Measurements from ENCODE around the gene CALCOCO2. TPM values are rescaled to one million over a fixed set of nuclear protein-coding genes. Genes with fewer than 3 reads are reported as not detected.

Gene CALCOCO2
- total and polyA plus RNA-seq, 2 of the 13 experiments (the other 11 are each of a cell fraction or from before 2014, with no cell fraction given), result 72.9 to 111 TPM

DNA sequence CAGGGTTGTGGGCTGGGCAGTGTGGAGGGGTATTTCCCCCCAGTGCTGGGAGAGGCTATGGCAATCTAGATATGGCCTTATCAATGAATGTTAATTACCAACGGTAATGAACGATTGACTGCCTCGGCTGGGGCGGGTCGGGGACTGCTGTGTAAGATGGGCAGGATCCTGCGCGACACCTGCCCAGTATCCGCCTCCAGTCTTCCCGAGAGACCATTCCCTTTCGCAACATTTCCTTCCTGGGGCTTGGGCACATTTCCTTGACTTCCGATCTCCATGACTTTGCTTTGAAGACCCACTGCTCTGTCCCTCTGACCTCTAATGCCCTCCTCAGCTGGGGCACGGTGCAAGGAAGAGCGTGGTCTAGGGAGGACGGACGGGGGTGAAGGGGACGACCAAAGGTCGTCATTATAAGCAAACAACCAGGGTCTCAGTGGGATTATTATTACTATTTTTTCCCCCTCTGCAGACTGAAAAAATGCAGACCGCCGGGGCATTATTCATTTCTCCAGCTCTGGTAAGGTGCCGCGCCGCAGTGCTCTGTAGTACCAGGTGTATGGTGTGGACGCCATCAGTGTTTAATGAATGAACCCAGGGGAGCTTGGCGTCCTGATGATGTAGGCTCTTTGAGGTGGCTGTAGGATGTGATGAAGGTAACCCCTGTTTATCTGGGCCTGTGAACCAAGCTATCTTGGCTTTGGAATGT is 62.3 kb downstream of the CALCOCO2 start (continued):
- TF ChIP-seq ZKSCAN5 (CRISPR knock-in tag; IDR thresholded peaks at IDR 0.05) (0 out of 2 replicates have a peak, but pooled peaks have one; percentile 8), ZNF713 (CRISPR knock-in tag; IDR thresholded peaks at IDR 0.05) (0 out of 2 replicates have a peak, but pooled peaks have one; percentile 45), JUND (CRISPR knock-in tag; IDR thresholded peaks at IDR 0.05) (no peak), HNF4G (IDR thresholded peaks at IDR 0.05; ENCODE audit: borderline replicate concordance, low read depth, low read length) (no peak; the same call in 1 of the 2 replicates), HNF4G (CRISPR knock-in tag; IDR thresholded peaks at IDR 0.05; ENCODE audit: borderline replicate concordance, low read depth) (peak; percentile 29; the same call in 1 of the 2 replicates), ZNF17 (CRISPR knock-in tag; IDR thresholded peaks at IDR 0.05) (no peak), MEF2D (CRISPR knock-in tag; IDR thresholded peaks at IDR 0.05) (peak; percentile 15; the same call in 1 of the 2 replicates), ZNF557 (CRISPR knock-in tag; IDR thresholded peaks at IDR 0.05) (no peak), KDM2A (CRISPR knock-in tag; IDR thresholded peaks at IDR 0.05; ENCODE audit: borderline replicate concordance, low read depth) (no peak), ZNF781 (CRISPR knock-in tag; IDR thresholded peaks at IDR 0.05; ENCODE audit: borderline replicate concordance, not compliant biosample characterization) (peak; percentile 12), SAFB2 (CRISPR knock-in tag; IDR thresholded peaks at IDR 0.05; ENCODE audit: borderline replicate concordance, low read depth) (0 out of 2 replicates have a peak, but pooled peaks have one; percentile 86), RXRB (CRISPR knock-in tag; IDR thresholded peaks at IDR 0.05; ENCODE audit: borderline replicate concordance) (0 out of 2 replicates have a peak, but pooled peaks have one; percentile 14), ZSCAN31 (CRISPR knock-in tag; IDR thresholded peaks at IDR 0.05; ENCODE audit: low read depth) (no peak), WIZ (CRISPR knock-in tag; IDR thresholded peaks at IDR 0.05) (0 out of 2 replicates have a peak, but pooled peaks have one; percentile 57), ATF7-NPFF (CRISPR knock-in tag; IDR thresholded peaks at IDR 0.05; ENCODE audit: low read depth) (0 out of 2 replicates have a peak, but pooled peaks have one; percentile 15), ZNF883 (CRISPR knock-in tag; IDR thresholded peaks at IDR 0.05; ENCODE audit: not compliant biosample characterization) (peak; percentile 53), ZNF672 (CRISPR knock-in tag; IDR thresholded peaks at IDR 0.05) (no peak), KDM5A (IDR thresholded peaks at IDR 0.05; ENCODE audit: borderline replicate concordance, low read length) (no peak; the same call in 1 of the 2 replicates), HIVEP1 (CRISPR knock-in tag; IDR thresholded peaks at IDR 0.05) (peak; percentile 48; the same call in 1 of the 2 replicates)
- TF ChIP-seq, protein P1, sequence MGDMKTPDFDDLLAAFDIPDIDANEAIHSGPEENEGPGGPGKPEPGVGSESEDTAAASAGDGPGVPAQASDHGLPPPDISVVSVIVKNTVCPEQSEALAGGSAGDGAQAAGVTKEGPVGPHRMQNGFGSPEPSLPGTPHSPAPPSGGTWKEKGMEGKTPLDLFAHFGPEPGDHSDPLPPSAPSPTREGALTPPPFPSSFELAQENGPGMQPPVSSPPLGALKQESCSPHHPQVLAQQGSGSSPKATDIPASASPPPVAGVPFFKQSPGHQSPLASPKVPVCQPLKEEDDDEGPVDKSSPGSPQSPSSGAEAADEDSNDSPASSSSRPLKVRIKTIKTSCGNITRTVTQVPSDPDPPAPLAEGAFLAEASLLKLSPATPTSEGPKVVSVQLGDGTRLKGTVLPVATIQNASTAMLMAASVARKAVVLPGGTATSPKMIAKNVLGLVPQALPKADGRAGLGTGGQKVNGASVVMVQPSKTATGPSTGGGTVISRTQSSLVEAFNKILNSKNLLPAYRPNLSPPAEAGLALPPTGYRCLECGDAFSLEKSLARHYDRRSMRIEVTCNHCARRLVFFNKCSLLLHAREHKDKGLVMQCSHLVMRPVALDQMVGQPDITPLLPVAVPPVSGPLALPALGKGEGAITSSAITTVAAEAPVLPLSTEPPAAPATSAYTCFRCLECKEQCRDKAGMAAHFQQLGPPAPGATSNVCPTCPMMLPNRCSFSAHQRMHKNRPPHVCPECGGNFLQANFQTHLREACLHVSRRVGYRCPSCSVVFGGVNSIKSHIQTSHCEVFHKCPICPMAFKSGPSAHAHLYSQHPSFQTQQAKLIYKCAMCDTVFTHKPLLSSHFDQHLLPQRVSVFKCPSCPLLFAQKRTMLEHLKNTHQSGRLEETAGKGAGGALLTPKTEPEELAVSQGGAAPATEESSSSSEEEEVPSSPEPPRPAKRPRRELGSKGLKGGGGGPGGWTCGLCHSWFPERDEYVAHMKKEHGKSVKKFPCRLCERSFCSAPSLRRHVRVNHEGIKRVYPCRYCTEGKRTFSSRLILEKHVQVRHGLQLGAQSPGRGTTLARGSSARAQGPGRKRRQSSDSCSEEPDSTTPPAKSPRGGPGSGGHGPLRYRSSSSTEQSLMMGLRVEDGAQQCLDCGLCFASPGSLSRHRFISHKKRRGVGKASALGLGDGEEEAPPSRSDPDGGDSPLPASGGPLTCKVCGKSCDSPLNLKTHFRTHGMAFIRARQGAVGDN (CRISPR knock-in tag; IDR thresholded peaks at IDR 0.05), result peak; percentile 7
- TF ChIP-seq, protein P2, sequence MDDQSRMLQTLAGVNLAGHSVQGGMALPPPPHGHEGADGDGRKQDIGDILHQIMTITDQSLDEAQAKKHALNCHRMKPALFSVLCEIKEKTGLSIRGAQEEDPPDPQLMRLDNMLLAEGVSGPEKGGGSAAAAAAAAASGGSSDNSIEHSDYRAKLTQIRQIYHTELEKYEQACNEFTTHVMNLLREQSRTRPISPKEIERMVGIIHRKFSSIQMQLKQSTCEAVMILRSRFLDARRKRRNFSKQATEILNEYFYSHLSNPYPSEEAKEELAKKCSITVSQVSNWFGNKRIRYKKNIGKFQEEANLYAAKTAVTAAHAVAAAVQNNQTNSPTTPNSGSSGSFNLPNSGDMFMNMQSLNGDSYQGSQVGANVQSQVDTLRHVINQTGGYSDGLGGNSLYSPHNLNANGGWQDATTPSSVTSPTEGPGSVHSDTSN (CRISPR knock-in tag; IDR thresholded peaks at IDR 0.05; ENCODE audit: borderline replicate concordance), result no peak
- TF ChIP-seq, protein P3, sequence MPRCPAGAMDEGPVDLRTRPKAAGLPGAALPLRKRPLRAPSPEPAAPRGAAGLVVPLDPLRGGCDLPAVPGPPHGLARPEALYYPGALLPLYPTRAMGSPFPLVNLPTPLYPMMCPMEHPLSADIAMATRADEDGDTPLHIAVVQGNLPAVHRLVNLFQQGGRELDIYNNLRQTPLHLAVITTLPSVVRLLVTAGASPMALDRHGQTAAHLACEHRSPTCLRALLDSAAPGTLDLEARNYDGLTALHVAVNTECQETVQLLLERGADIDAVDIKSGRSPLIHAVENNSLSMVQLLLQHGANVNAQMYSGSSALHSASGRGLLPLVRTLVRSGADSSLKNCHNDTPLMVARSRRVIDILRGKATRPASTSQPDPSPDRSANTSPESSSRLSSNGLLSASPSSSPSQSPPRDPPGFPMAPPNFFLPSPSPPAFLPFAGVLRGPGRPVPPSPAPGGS (CRISPR knock-in tag; IDR thresholded peaks at IDR 0.05), result peak; percentile 64
